ENCODE results near the gene STAT4.

GRCh38 chr2:191198271-191198670 is 47.5 kb upstream of the STAT4 start:
- TF ChIP-seq POLR2AphosphoS5 (IDR thresholded peaks at IDR 0.05) (no peak), POLR2A (IDR thresholded peaks at IDR 0.05) (no peak), CTCF (IDR thresholded peaks at IDR 0.05) (no peak), EP300 (IDR thresholded peaks at IDR 0.05) (no peak)
